ENCODE measurements around the gene EHD1.
"Not testable (repeated sequence)": the region's sequence is repeated elsewhere in the genome, so short reads cannot be mapped to it uniquely, and the experiment has no call there.

EHD1 gene

GRCh38 chr11:64848214-64848825 is 30.1 kb downstream of the EHD1 start:
- no peak for DNase-seq (ENCODE audit: insufficient read length, low spot score)
- TF ChIP-seq POLR2A (IDR thresholded peaks at IDR 0.05; ENCODE audit: low read depth, low read length), result no peak
- no peak for FAIRE-seq

GRCh38 chr11:64846998-64847666 is 31.3 kb downstream of the EHD1 start:
- DNase-seq (ENCODE audit: insufficient read length, low spot score) (peak; percentile 96), FAIRE-seq (no peak)
- TF ChIP-seq POLR2A (IDR thresholded peaks at IDR 0.05; ENCODE audit: low read depth, low read length), result no peak

- not testable (repeated sequence) for FAIRE-seq; DNase-seq (ENCODE audit: insufficient read length, low spot score)
These were observed 32.7 kb downstream of the EHD1 start for GRCh38 chr11:64845776-64846129.

- TF ChIP-seq POLR2A (IDR thresholded peaks at IDR 0.05; ENCODE audit: low read depth, low read length), result no peak
- DNase-seq (ENCODE audit: insufficient read length, low spot score), result no peak
- no peak for FAIRE-seq
These were observed 33.2 kb downstream of the EHD1 start for GRCh38 chr11:64845129-64845775.

GRCh38 chr11:64844330-64845128 is 33.9 kb downstream of the EHD1 start, which contains the start of gene CDC42BPG:
Gene CDC42BPG, minus strand, starts transcription at chr11:64844653. Its CDS starts 84 bp downstream, at chr11:64844569.
- FAIRE-seq (no peak), DNase-seq (ENCODE audit: insufficient read length, low spot score) (peak; percentile 59)
- TF ChIP-seq POLR2A (IDR thresholded peaks at IDR 0.05; ENCODE audit: low read depth, low read length), result no peak

- DNase-seq (ENCODE audit: insufficient read length, low spot score) (no peak), FAIRE-seq (no peak)
- no peak for TF ChIP-seq POLR2A (IDR thresholded peaks at IDR 0.05; ENCODE audit: low read depth, low read length)
These were observed 34.6 kb downstream of the EHD1 start for GRCh38 chr11:64843686-64844329.

GRCh38 chr11:64842851-64843685 is 35.4 kb downstream of the EHD1 start:
- DNase-seq (ENCODE audit: insufficient read length, low spot score) (peak; percentile 92), FAIRE-seq (no peak)
- no peak for TF ChIP-seq POLR2A (IDR thresholded peaks at IDR 0.05; ENCODE audit: low read depth, low read length)

GRCh38 chr11:64842366-64842759 is 36.1 kb downstream of the EHD1 start:
- TF ChIP-seq POLR2A (IDR thresholded peaks at IDR 0.05; ENCODE audit: low read depth, low read length), result no peak
- FAIRE-seq (no peak), DNase-seq (ENCODE audit: insufficient read length, low spot score) (no peak)

GRCh38 chr11:64841592-64842365 is 36.6 kb downstream of the EHD1 start:
- DNase-seq (ENCODE audit: insufficient read length, low spot score) (no peak), FAIRE-seq (no peak)
- TF ChIP-seq POLR2A (IDR thresholded peaks at IDR 0.05; ENCODE audit: low read depth, low read length), result no peak

GRCh38 chr11:64839887-64840782 is 38.3 kb downstream of the EHD1 start:
- DNase-seq (ENCODE audit: insufficient read length, low spot score) (no peak), FAIRE-seq (no peak)
- TF ChIP-seq POLR2A (IDR thresholded peaks at IDR 0.05; ENCODE audit: low read depth, low read length), result no peak

GRCh38 chr11:64839335-64839734 is 39.1 kb downstream of the EHD1 start:
- no peak for DNase-seq (ENCODE audit: insufficient read length, low spot score)
- TF ChIP-seq POLR2A (IDR thresholded peaks at IDR 0.05; ENCODE audit: low read depth, low read length), result no peak
- no peak for FAIRE-seq

Measured in H54 (cell line).